Measurements from ENCODE around the gene PHF14. TPM values are rescaled to one million over a fixed set of nuclear protein-coding genes. Genes with fewer than 3 reads are reported as not detected.
"Not testable (repeated sequence)": the region's sequence is repeated elsewhere in the genome, so short reads cannot be mapped to it uniquely, and the experiment has no call there.

PHF14 gene, protein sequence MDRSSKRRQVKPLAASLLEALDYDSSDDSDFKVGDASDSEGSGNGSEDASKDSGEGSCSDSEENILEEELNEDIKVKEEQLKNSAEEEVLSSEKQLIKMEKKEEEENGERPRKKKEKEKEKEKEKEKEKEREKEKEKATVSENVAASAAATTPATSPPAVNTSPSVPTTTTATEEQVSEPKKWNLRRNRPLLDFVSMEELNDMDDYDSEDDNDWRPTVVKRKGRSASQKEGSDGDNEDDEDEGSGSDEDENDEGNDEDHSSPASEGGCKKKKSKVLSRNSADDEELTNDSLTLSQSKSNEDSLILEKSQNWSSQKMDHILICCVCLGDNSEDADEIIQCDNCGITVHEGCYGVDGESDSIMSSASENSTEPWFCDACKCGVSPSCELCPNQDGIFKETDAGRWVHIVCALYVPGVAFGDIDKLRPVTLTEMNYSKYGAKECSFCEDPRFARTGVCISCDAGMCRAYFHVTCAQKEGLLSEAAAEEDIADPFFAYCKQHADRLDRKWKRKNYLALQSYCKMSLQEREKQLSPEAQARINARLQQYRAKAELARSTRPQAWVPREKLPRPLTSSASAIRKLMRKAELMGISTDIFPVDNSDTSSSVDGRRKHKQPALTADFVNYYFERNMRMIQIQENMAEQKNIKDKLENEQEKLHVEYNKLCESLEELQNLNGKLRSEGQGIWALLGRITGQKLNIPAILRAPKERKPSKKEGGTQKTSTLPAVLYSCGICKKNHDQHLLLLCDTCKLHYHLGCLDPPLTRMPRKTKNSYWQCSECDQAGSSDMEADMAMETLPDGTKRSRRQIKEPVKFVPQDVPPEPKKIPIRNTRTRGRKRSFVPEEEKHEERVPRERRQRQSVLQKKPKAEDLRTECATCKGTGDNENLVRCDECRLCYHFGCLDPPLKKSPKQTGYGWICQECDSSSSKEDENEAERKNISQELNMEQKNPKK
- total RNA-seq: 10 to 100 TPM; 27.1 to 31.3 TPM
- 58.0 to 67.6 reads per million in 2 donors for total RNA-seq

DNA sequence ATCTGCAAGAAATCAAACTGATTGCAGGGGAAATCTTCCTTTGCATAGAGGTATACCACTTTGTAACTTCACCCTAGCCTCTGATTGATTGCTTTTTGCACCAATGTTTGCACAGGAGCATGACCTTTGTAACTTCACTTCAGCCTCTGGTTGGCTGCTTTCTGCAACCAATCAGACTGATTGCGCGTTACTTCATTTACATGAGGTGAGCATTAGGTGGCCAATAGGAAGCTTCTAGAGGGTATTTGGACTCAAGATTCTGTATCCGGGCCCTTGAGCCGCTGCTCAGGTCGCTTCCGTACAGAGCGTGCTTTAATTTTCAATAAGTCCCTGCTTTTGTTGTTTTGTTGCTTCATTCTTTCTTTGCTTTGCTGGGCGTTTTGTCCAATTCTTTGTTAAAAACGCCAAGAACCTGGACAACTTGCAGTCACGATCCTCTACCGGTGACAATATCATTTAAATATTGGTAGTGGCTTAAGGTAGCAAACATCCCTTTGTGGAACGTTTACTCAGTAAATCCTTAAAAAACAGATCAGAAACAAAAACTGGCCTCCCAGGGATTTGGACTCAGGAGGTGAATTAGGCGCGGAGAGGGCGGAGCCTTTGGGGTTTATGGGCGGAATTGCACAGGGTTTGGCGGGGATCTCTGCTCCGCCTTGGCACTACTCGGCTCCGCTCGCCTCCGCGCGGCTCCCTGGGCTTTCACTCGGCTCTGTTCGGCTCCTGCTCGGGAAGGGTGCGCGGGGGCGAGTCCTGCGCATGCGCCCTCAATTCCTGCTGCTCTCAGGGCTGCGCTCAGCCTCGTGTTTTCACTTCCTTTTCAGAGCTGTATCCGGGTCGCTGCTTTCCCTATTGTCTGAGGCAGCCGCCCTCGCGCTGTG lies at the start of gene PHF14:
PHF14 (plus strand) TSS at position 812 of the 881 bp plus-strand sequence. CDS start 452 bp downstream, outside the sequence.
- peaks cover 2% of the 10 kb centered on the region for H3K36me3 Mint-ChIP-seq (ENCODE audit: low read depth)
- H3K9me3 ChIP-seq (ENCODE audit: control insufficient read depth, low read length, poor library complexity, severe bottlenecking): no peaks in the 10 kb centered on the region
- ATAC-seq: peak; percentile 96
- H3K27me3 Mint-ChIP-seq: peaks cover 15% of the 10 kb centered on the region
- H3K4me3 Mint-ChIP-seq: peak within 1 kb of the TSS; percentile 96
- peak; percentile 87 to 93 (median 90) for DNase-seq
- H3K27ac Mint-ChIP-seq: peak within 1 kb of the TSS; percentile 88
- H3K4me1 Mint-ChIP-seq: peaks cover 23% of the 10 kb centered on the region

DNA sequence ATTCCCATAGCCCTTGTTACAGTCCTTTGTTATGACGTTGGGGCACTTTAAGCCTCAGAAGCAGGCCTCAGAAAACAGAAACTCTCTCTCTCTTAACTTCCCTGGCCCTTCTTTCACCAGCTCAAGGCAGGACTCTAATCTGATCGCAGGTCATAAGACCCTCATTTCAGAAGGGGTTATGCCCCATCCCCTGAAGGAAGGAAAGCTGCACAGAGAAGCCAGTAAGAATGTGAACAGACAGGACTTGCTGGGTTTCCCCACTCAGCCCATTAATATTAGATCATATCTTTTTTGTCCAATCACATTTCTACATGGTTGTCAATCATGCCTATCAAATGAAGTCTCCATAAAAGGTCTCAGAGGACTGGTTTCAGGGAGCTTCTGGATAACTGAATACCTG lies 49.3 kb upstream of the PHF14 start:
- ATAC-seq (no peak), DNase-seq (no peak)
- H3K27ac Mint-ChIP-seq: no peak overlapping the region
- no peak overlapping the region for H3K4me3 Mint-ChIP-seq
- no peaks in the 10 kb centered on the region for H3K9me3 ChIP-seq (ENCODE audit: control insufficient read depth, low read length, poor library complexity, severe bottlenecking)
- peaks cover 5% of the 10 kb centered on the region for H3K4me1 Mint-ChIP-seq
- H3K36me3 Mint-ChIP-seq (ENCODE audit: low read depth): no peaks in the 10 kb centered on the region
- no peaks in the 10 kb centered on the region for H3K27me3 Mint-ChIP-seq

DNA sequence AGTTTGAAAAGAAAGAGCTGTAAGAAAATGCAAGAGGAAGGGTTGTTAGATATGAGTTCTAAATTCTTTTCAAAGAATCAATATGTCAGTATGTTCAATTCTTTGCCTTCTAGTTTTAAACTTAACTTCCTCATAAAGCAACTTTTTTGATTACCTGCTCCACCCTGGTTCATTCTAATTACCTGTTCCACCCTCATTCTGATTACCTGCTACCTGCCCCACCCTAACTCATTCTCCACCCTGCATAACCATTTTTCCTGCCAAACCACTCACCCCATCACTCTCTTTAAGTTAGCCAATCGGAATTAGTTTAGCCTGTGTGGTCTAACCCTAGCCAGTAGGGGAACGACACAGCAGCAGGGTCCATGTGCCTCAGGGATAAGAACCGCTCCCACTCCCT lies 45.5 kb upstream of the PHF14 start:
- H3K27me3 Mint-ChIP-seq; DNase-seq; H3K27ac Mint-ChIP-seq; H3K4me3 Mint-ChIP-seq; H3K36me3 Mint-ChIP-seq (ENCODE audit: low read depth); H3K4me1 Mint-ChIP-seq; ATAC-seq; H3K9me3 ChIP-seq (ENCODE audit: control insufficient read depth, low read length, poor library complexity, severe bottlenecking): not testable (repeated sequence)

DNA sequence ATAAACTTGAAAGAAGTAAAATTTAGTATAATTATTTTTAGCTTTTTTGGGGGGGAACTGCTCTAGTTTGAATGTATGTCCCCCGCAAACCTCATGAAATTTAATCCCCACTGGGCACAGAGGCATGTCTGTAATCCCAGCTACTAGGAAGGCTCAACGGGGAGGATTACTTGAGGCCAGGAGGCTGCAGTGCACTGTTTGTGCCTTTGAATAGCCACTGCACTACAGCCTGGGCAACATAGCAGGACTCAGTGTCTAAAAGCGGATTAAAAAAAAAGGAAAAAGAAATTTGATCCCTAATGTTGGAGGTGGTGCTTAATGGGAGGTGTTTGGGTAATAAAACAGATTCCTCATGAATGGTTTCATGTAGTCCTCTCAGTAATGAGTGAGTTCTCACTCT lies 43.1 kb upstream of the PHF14 start:
- no peaks in the 10 kb centered on the region for H3K36me3 Mint-ChIP-seq (ENCODE audit: low read depth)
- DNase-seq: no peak
- ATAC-seq: no peak
- H3K4me3 Mint-ChIP-seq: no peak overlapping the region
- peaks cover 5% of the 10 kb centered on the region for H3K4me1 Mint-ChIP-seq
- H3K27ac Mint-ChIP-seq: peak overlapping the region; percentile 80
- no peaks in the 10 kb centered on the region for H3K9me3 ChIP-seq (ENCODE audit: control insufficient read depth, low read length, poor library complexity, severe bottlenecking)
- H3K27me3 Mint-ChIP-seq: no peaks in the 10 kb centered on the region

DNA sequence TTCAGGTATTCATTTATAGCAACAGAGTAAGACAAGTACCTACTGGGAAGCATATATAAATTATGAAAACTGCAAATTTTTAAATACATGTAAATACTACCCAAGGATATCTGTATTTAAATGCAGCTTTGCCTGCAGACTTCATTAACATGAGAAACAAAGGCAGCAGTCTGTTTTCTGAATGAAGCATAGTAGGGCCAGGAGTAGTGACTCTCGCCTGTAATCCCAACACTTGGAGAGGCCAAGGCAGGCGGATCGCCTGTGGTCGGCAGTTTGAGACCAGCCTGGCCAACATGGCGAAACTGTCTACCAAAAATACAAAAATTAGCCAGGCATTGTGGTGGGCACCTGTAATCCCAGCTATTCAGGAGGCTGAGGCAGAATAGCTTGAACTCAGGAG lies 42.5 kb upstream of the PHF14 start:
- Mint-ChIP-seq H3K27ac (peak overlapping the region; percentile 80), H3K27me3 (no peaks in the 10 kb centered on the region), H3K4me1 (peaks cover 6% of the 10 kb centered on the region), H3K36me3 (ENCODE audit: low read depth) (peaks cover 1% of the 10 kb centered on the region), H3K4me3 (no peak overlapping the region)
- DNase-seq: no peak
- H3K9me3 ChIP-seq (ENCODE audit: control insufficient read depth, low read length, poor library complexity, severe bottlenecking): no peaks in the 10 kb centered on the region
- no peak for ATAC-seq

DNA sequence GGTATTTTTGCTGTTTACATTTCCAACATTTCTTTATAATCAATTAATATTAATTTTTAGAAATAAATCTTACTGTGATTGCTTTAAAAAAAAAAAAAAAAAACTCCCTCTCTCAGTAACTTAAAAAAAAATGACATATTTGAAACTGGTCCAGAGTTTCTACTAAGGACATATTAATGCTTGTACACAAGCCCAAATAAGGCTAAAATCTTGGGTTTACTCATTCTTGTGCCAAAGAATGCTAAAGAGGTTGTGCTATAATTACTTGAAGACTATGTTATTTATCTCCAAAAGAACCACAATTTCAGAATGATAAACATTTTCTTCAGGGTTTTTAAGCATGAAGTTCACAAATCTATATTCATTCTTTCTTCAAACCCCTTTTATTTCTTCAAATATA lies 39.4 kb upstream of the PHF14 start:
- Mint-ChIP-seq H3K27me3 (no peaks in the 10 kb centered on the region), H3K36me3 (ENCODE audit: low read depth) (peaks cover 2% of the 10 kb centered on the region), H3K27ac (no peak overlapping the region), H3K4me3 (no peak overlapping the region), H3K4me1 (peaks cover 15% of the 10 kb centered on the region)
- ATAC-seq (no peak), DNase-seq (no peak)
- H3K9me3 ChIP-seq (ENCODE audit: control insufficient read depth, low read length, poor library complexity, severe bottlenecking): no peaks in the 10 kb centered on the region

DNA sequence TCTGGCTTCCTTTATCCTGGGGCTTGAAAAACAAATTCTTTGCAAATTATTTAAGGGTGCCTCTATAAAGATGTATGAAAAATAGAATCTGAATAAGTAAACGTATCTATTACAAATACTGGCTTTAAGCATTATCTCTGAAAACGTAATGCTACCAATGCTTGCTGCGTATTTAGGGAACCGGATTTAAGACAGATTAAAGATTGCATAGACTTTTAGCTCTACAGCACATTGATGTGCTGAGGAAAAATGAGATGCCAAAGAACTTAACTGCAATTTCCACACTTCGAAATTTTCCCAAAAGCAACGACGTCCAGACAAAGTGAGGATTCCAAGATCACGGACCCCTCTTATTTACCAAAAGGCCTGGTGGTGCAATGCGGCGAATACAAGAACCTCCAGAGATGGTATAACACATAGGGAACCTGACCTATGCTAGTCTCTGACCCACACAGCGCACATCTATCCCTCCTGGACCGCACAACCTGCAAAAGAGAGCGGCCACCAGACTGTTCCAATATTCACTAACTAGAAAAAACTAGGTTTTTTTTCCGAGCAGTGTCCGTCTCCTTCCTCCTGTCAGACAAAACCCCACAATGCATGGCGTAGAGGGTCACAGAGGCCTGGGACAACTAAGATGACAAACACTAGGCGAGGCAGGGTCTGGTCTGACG lies 34.3 kb upstream of the PHF14 start:
- Mint-ChIP-seq H3K36me3 (ENCODE audit: low read depth) (peaks cover 2% of the 10 kb centered on the region), H3K4me3 (no peak overlapping the region), H3K27me3 (no peaks in the 10 kb centered on the region), H3K27ac (no peak overlapping the region), H3K4me1 (peaks cover 18% of the 10 kb centered on the region)
- DNase-seq: peak in 1 of 3 donors; percentile 9
- no peaks in the 10 kb centered on the region for H3K9me3 ChIP-seq (ENCODE audit: control insufficient read depth, low read length, poor library complexity, severe bottlenecking)
- peak; percentile 3 for ATAC-seq

DNA sequence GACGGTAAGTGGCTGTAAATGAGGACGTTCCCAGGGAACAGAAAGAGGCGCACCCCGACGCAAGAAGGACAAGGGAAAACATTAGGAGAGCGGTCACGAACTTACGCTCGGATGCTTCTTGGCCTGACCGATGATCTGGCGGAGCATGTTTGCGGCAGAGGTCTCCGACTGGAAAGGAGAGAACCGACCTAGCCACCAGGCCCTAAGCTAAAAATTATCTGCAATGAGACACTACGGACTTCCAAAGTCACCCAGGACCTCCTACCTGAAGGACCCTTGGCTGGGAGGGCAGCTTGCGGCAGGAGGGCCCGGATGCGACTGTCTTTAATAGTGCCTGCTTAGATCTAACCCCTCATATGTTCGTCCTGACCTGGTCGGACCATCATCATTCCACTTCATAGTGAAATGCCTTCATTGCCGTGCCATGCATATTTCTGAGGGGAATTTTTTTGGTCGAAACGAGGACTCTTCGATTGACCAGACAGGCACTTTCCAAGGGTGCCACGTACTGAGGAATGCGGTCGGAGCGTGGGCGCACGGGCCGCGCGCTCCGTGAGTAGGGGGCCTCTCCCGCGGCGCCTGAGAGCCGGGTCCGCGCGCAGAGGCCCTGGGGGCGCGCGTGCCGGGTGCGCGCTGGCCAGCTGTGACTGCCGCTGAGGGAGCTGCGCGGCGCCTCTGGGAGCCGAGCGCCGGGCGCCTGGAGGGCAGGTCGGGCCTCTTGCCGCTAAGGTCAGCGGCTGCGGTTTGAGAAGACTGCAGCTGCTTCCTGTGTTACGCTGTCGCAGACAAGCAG lies 33.6 kb upstream of the PHF14 start:
- no peaks in the 10 kb centered on the region for H3K9me3 ChIP-seq (ENCODE audit: control insufficient read depth, low read length, poor library complexity, severe bottlenecking)
- H3K27ac Mint-ChIP-seq: no peak overlapping the region
- DNase-seq: peak; percentile 81 to 83 (median 81)
- H3K4me3 Mint-ChIP-seq: no peak overlapping the region
- peaks cover 2% of the 10 kb centered on the region for H3K36me3 Mint-ChIP-seq (ENCODE audit: low read depth)
- peak; percentile 89 for ATAC-seq
- peaks cover 18% of the 10 kb centered on the region for H3K4me1 Mint-ChIP-seq
- H3K27me3 Mint-ChIP-seq: no peaks in the 10 kb centered on the region

DNA sequence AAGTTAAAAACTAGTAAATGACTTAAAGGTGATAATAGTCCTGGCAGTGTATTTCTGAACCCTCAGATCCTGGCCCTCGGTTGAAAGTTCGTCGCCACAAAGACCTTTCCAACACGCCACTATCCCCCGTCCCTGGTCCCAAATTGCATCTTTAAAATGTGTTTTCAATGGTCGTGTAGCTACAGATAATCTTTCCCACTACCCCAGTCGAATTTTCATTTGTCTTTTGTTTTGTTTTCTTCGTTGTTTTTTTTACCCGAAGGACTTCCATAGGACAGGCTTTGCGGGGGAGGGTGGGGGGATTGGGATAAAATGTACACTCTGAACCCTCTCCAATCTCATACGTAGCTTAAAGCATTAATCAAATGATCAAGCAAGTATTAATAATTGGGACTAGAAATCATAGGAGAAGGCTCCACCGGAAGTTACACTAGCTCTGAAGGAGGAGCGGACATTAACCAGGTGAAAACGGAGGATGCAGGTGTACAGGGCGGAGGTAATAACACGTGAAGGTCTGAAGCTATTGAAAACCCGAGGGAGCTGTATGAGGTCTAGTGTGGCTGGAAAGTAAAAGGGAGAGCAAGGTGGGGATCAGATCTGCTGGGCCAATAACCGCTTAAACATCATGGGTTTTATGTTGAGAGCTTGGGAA lies 32.8 kb upstream of the PHF14 start:
- DNase-seq (no peak), ATAC-seq (no peak)
- peaks cover 3% of the 10 kb centered on the region for H3K36me3 Mint-ChIP-seq (ENCODE audit: low read depth)

DNA sequence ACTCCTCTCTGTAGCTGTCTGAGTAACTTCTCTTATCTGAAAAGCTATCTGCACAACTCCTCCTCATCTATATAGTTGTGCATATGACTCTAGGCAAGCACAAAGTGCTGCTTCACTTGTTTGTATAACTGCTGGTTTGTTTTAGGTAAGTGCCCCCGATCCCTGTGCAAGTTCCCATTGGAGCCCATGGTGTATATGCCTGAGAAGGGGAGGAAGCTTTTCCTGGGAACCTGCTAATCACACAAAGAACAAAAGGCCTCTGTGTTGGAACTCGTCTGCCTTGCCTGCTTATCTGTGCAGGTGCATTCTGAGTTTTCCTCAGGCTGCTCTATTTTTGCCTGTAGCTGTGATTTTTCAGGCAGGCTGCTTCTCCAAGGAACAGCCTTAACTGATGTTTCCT lies 23.2 kb upstream of the PHF14 start:
- no peak overlapping the region for H3K4me3 Mint-ChIP-seq
- DNase-seq (no peak), ATAC-seq (no peak)
- peaks cover 9% of the 10 kb centered on the region for H3K27me3 Mint-ChIP-seq
- no peaks in the 10 kb centered on the region for H3K4me1 Mint-ChIP-seq
- peaks cover 2% of the 10 kb centered on the region for H3K36me3 Mint-ChIP-seq (ENCODE audit: low read depth)
- H3K27ac Mint-ChIP-seq: no peak overlapping the region
- H3K9me3 ChIP-seq (ENCODE audit: control insufficient read depth, low read length, poor library complexity, severe bottlenecking): no peaks in the 10 kb centered on the region

More for the DNA sequence above, 32.8 kb upstream of the PHF14 start:
- H3K4me1 Mint-ChIP-seq: peaks cover 16% of the 10 kb centered on the region
- H3K9me3 ChIP-seq (ENCODE audit: control insufficient read depth, low read length, poor library complexity, severe bottlenecking): no peaks in the 10 kb centered on the region
- H3K4me3 Mint-ChIP-seq: no peak overlapping the region
- H3K27ac Mint-ChIP-seq: no peak overlapping the region
- H3K27me3 Mint-ChIP-seq: no peaks in the 10 kb centered on the region

DNA sequence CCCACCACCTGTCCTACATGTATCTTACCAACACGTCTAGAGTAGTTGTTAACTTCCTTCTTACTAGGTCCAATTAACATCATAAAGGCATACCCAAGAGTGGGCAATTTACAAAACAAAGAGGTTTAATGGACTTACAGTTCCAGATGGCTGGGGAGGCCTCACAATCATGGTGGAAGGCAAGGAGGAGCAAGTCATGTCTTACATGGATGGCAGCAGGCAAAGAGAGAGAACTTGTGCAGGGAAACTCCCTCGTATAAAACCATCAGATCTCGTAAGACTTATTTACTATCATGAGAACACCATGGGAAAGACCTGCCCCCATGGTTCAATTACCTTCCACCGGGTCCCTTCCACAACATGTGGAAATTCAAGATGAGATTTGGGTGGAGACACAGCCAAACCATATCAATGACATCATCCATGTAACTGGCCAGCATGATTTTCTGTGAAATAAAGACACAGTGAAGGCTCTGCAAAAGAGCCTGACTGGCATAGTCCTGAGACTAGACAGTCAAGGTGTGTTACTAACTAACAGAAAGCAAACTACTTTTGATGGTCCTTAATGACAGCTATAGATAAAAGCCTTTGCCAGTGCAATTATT lies 22.6 kb upstream of the PHF14 start:
- not testable (repeated sequence) for H3K27ac Mint-ChIP-seq; DNase-seq; H3K27me3 Mint-ChIP-seq; H3K36me3 Mint-ChIP-seq (ENCODE audit: low read depth); H3K4me3 Mint-ChIP-seq; ATAC-seq; H3K9me3 ChIP-seq (ENCODE audit: control insufficient read depth, low read length, poor library complexity, severe bottlenecking); H3K4me1 Mint-ChIP-seq

All from T-helper 17 cell (primary cell).